Measurements from ENCODE around the gene NEURL2.

- no peak for TF ChIP-seq CTCF (IDR thresholded peaks at IDR 0.05)
- TF ChIP-seq EP300 (IDR thresholded peaks at IDR 0.05): no peak
- TF ChIP-seq POLR2A (IDR thresholded peaks at IDR 0.05): no peak
- TF ChIP-seq POLR2AphosphoS5 (IDR thresholded peaks at IDR 0.05): no peak
Observed at GRCh38 chr20:45863543-45864470, 27.2 kb downstream of the NEURL2 start.

Data from suprapubic skin (tissue), 4 donors.